ENCODE measurements around the gene ENPP5. TPM values are rescaled to one million over a fixed set of nuclear protein-coding genes. Genes with fewer than 3 reads are reported as not detected.

The ENPP5 gene
- polyA plus RNA-seq (2012; ENCODE audit: low read depth, missing spikeins): 0.41 TPM

GRCh38 chr6:46170357-46171289 lies at the start of gene ENPP5:
ENPP5 (minus strand) TSS chr6:46170980; CDS start chr6:46168262, 2,718 bp downstream.
- TF ChIP-seq POLR2AphosphoS5 (IDR thresholded peaks at IDR 0.05; ENCODE audit: low read depth, low read length): no peak
- no peak for TF ChIP-seq PAX5 (IDR thresholded peaks at IDR 0.05; ENCODE audit: insufficient read depth, low read length, severe bottlenecking)
- no peak for TF ChIP-seq POU2F2 (IDR thresholded peaks at IDR 0.05; ENCODE audit: low read depth, low read length)
- no peak for TF ChIP-seq POLR2A (IDR thresholded peaks at IDR 0.05; ENCODE audit: low read depth, low read length)
- no peak for TF ChIP-seq TAF1 (IDR thresholded peaks at IDR 0.05; ENCODE audit: low read depth, low read length)
- TF ChIP-seq SPI1 (IDR thresholded peaks at IDR 0.05; ENCODE audit: low read depth, low read length): no peak
- DNase-seq (ENCODE audit: insufficient read length, low spot score) (peak; percentile 70), FAIRE-seq (peak; percentile 93)

DNA sequence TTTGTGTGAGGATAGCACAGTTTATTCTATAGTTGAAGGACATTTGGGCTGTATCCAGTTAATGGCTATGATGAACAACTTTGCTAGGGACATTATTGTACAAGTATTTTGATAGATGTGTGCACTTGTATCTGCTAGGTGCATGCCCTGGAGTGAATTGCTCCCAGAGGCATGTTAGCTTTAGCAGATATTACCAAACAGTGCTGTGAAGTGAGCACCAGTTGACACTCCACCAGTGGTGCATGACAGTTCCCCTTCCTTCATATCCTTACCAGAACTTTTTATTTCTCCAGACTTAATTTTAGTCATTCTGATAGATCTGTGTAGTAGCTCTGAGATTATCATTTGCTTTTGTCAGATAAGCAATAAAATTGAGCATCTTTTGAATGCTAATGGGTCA lies 48.9 kb upstream of the ENPP5 start:
- TF ChIP-seq SPI1 (IDR thresholded peaks at IDR 0.05; ENCODE audit: low read depth, low read length): no peak
- no peak for TF ChIP-seq POLR2A (IDR thresholded peaks at IDR 0.05; ENCODE audit: low read depth, low read length)
- no peak for TF ChIP-seq TAF1 (IDR thresholded peaks at IDR 0.05; ENCODE audit: low read depth, low read length)
- no peak for TF ChIP-seq POLR2AphosphoS5 (IDR thresholded peaks at IDR 0.05; ENCODE audit: low read depth, low read length)
- no peak for TF ChIP-seq PAX5 (IDR thresholded peaks at IDR 0.05; ENCODE audit: insufficient read depth, low read length, severe bottlenecking)
- no peak for DNase-seq (ENCODE audit: insufficient read length, low spot score)
- peak; percentile 85 for FAIRE-seq

- FAIRE-seq: no peak
- DNase-seq (ENCODE audit: insufficient read length, low spot score): no peak
- no peak for TF ChIP-seq POLR2AphosphoS5 (IDR thresholded peaks at IDR 0.05; ENCODE audit: low read depth, low read length)
- TF ChIP-seq SPI1 (IDR thresholded peaks at IDR 0.05; ENCODE audit: low read depth, low read length): no peak
- no peak for TF ChIP-seq POU2F2 (IDR thresholded peaks at IDR 0.05; ENCODE audit: low read depth, low read length)
- no peak for TF ChIP-seq PAX5 (IDR thresholded peaks at IDR 0.05; ENCODE audit: insufficient read depth, low read length, severe bottlenecking)
These were observed 47.7 kb upstream of the ENPP5 start for GRCh38 chr6:46218457-46218856.

- TF ChIP-seq TAF1 (IDR thresholded peaks at IDR 0.05; ENCODE audit: low read depth, low read length): no peak
- peak; percentile 97 for TF ChIP-seq SPI1 (IDR thresholded peaks at IDR 0.05; ENCODE audit: low read depth, low read length)
- TF ChIP-seq PAX5 (IDR thresholded peaks at IDR 0.05; ENCODE audit: insufficient read depth, low read length, severe bottlenecking): no peak
- TF ChIP-seq POU2F2 (IDR thresholded peaks at IDR 0.05; ENCODE audit: low read depth, low read length): peak; percentile 87
- DNase-seq (ENCODE audit: insufficient read length, low spot score) (no peak), FAIRE-seq (peak; percentile 91)
These were observed 46.9 kb upstream of the ENPP5 start for GRCh38 chr6:46217671-46218131.

DNA sequence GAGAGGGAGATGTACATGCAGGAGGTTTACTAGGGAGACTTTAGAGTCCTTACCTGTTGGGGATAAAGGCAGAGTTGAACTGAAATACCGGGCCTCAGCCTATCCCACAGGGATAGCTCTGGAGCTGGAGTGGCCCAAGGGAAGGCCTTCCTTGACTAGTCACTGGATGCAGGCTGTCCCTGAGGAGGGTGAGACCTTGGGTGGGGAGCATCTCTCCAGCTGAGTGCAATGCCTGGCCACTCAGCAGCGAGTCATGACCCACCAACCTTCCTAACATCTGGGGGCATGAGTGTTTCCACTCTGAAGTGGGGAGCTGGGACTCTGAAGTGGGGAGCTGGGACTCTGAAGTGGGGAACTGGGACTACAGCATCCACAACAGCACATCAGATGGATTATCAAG lies 46.1 kb upstream of the ENPP5 start:
- no peak for DNase-seq (ENCODE audit: insufficient read length, low spot score)
- FAIRE-seq: no peak
- TF ChIP-seq POLR2AphosphoS5 (IDR thresholded peaks at IDR 0.05; ENCODE audit: low read depth, low read length) (no peak), POU2F2 (IDR thresholded peaks at IDR 0.05; ENCODE audit: low read depth, low read length) (no peak), TAF1 (IDR thresholded peaks at IDR 0.05; ENCODE audit: low read depth, low read length) (no peak), SPI1 (IDR thresholded peaks at IDR 0.05; ENCODE audit: low read depth, low read length) (no peak), PAX5 (IDR thresholded peaks at IDR 0.05; ENCODE audit: insufficient read depth, low read length, severe bottlenecking) (no peak), POLR2A (IDR thresholded peaks at IDR 0.05; ENCODE audit: low read depth, low read length) (no peak)

GRCh38 chr6:46215777-46216176 lies 45.0 kb upstream of the ENPP5 start:
- FAIRE-seq (no peak), DNase-seq (ENCODE audit: insufficient read length, low spot score) (no peak)
- TF ChIP-seq POLR2AphosphoS5 (IDR thresholded peaks at IDR 0.05; ENCODE audit: low read depth, low read length): no peak
- no peak for TF ChIP-seq POLR2A (IDR thresholded peaks at IDR 0.05; ENCODE audit: low read depth, low read length)
- TF ChIP-seq POU2F2 (IDR thresholded peaks at IDR 0.05; ENCODE audit: low read depth, low read length): no peak
- TF ChIP-seq SPI1 (IDR thresholded peaks at IDR 0.05; ENCODE audit: low read depth, low read length): no peak
- TF ChIP-seq TAF1 (IDR thresholded peaks at IDR 0.05; ENCODE audit: low read depth, low read length): no peak
- TF ChIP-seq PAX5 (IDR thresholded peaks at IDR 0.05; ENCODE audit: insufficient read depth, low read length, severe bottlenecking): no peak

GRCh38 chr6:46215213-46215612 lies 44.4 kb upstream of the ENPP5 start:
- TF ChIP-seq POLR2A (IDR thresholded peaks at IDR 0.05; ENCODE audit: low read depth, low read length) (no peak), PAX5 (IDR thresholded peaks at IDR 0.05; ENCODE audit: insufficient read depth, low read length, severe bottlenecking) (no peak), POLR2AphosphoS5 (IDR thresholded peaks at IDR 0.05; ENCODE audit: low read depth, low read length) (no peak), POU2F2 (IDR thresholded peaks at IDR 0.05; ENCODE audit: low read depth, low read length) (no peak)
- no peak for FAIRE-seq

DNA sequence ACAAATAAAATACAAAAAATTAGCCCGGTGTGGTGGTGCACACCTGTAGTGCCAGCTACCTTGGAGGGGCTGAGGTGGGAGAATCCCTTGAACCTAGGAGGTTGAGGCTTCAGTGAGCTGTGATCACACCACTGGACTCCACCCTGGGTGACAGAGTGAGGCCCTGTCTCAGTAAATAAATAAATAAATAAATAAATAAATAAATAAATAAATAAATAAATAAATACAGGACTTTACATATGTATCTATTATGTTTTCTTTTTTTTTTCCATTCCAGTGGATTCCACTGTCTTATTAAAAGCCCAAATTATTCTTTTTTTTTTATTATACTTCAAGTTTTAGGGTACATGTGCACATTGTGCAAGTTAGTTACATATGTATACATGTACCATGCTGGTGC lies 41.1 kb upstream of the ENPP5 start:
- DNase-seq (ENCODE audit: insufficient read length, low spot score) (no peak), FAIRE-seq (no peak)
- TF ChIP-seq SPI1 (IDR thresholded peaks at IDR 0.05; ENCODE audit: low read depth, low read length): no peak
- TF ChIP-seq POU2F2 (IDR thresholded peaks at IDR 0.05; ENCODE audit: low read depth, low read length): no peak
- TF ChIP-seq POLR2AphosphoS5 (IDR thresholded peaks at IDR 0.05; ENCODE audit: low read depth, low read length): no peak
- TF ChIP-seq PAX5 (IDR thresholded peaks at IDR 0.05; ENCODE audit: insufficient read depth, low read length, severe bottlenecking): no peak
- TF ChIP-seq TAF1 (IDR thresholded peaks at IDR 0.05; ENCODE audit: low read depth, low read length): no peak
- no peak for TF ChIP-seq POLR2A (IDR thresholded peaks at IDR 0.05; ENCODE audit: low read depth, low read length)

More at GRCh38 chr6:46215213-46215612, 44.4 kb upstream of the ENPP5 start:
- DNase-seq (ENCODE audit: insufficient read length, low spot score): no peak

DNA sequence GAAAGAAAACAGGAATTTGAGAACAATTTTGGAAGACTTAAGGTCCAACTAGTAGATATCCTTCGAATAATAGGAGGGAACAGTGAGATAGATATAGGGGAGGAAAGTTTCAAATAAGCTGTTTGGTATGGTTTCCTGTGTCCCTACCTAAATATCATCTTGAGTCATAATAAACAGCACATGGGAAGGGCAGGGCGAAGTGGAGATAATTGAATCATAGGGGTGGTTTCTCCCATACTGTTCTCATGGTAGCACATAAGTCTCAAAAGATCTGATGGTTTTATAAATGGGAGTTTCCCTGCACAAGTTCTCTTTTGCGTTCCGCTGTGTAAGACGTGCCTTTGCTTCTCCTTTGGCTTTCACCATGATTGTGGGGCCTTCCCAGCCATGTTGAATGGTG lies 39.5 kb upstream of the ENPP5 start:
- DNase-seq (ENCODE audit: insufficient read length, low spot score) (no peak), FAIRE-seq (no peak)
- no peak for TF ChIP-seq TAF1 (IDR thresholded peaks at IDR 0.05; ENCODE audit: low read depth, low read length)
- TF ChIP-seq POLR2A (IDR thresholded peaks at IDR 0.05; ENCODE audit: low read depth, low read length): no peak
- TF ChIP-seq POLR2AphosphoS5 (IDR thresholded peaks at IDR 0.05; ENCODE audit: low read depth, low read length): no peak
- no peak for TF ChIP-seq POU2F2 (IDR thresholded peaks at IDR 0.05; ENCODE audit: low read depth, low read length)
- TF ChIP-seq SPI1 (IDR thresholded peaks at IDR 0.05; ENCODE audit: low read depth, low read length): no peak
- TF ChIP-seq PAX5 (IDR thresholded peaks at IDR 0.05; ENCODE audit: insufficient read depth, low read length, severe bottlenecking): no peak

Measured in GM12891 (cell line).